Transverse colon (tissue), 4 donors: ENCODE results near the gene NAT14. TPM values are rescaled to one million over a fixed set of nuclear protein-coding genes. Genes with fewer than 3 reads are reported as not detected.

Source experiments
- DNase-seq: peaks from one replicate; pipeline ENCODE4 v3.0.0-alpha.2; 2019
- H3K27ac ChIP-seq, 4 donors: fragments of 200-600 bp; sonication (generic); 2 replicates each; pipeline ENCODE4 v1.5.1; 2016 to 2018; ENCODE audit warnings: inconsistent platforms in 4 of 4
- H3K27me3 ChIP-seq: fragments of 200-600 bp; sonication (generic); 2 replicates; pipeline ENCODE4 v1.5.1; 2017; ENCODE audit warnings: inconsistent platforms
- H3K36me3 ChIP-seq, 4 donors: fragments of 200-600 bp; sonication (generic); 2 replicates each; pipeline ENCODE4 v1.5.1; 2017 to 2019; ENCODE audit warnings: inconsistent platforms in 4 of 4
- H3K4me1 ChIP-seq, 4 donors: fragments of 200-600 bp; sonication (generic); 2 replicates each; pipeline ENCODE4 v1.5.1; 2017 to 2020; ENCODE audit warnings: inconsistent platforms in 4 of 4
- H3K4me3 ChIP-seq, 4 donors: fragments of 200-600 bp; sonication (generic); 1 replicate in 1 of 4; 2 replicates in 3 of 4; pipeline versions ENCODE4 v1.5.1 to v1.6.1; 2017 to 2019; ENCODE audit warnings: inconsistent platforms in 4 of 4
- H3K9me3 ChIP-seq, 2 donors: fragments of 200-600 bp; sonication (generic); 2 replicates each; pipeline ENCODE4 v1.5.1; 2017 to 2019; ENCODE audit warnings: inconsistent platforms in 2 of 2
- CTCF ChIP-seq, 5 experiments: fragments of 200-600 bp in 3 of 5; fragments of 450-650 bp in 2 of 5; sonication (generic) in 3 of 5; IDR thresholded peaks; 1 replicate in 2 of 5; 2 replicates in 3 of 5; pipeline ENCODE4 v1.5.1; 2016 to 2017; ENCODE audit warnings: antibody characterized with exemption in 5 of 5, inconsistent platforms in 3 of 5, mild to moderate bottlenecking in 2 of 5, moderate library complexity in 1 of 5
- EP300 ChIP-seq: sonication (generic); formaldehyde crosslinking; IDR thresholded peaks from one replicate; pipeline ENCODE4 v1.6.1; 2017; ENCODE audit warnings: antibody characterized with exemption, low read depth
- POLR2A ChIP-seq: fragments of 450-650 bp; IDR thresholded peaks from one replicate; pipeline ENCODE4 v1.6.1; 2016; ENCODE audit warnings: antibody characterized with exemption, mild to moderate bottlenecking, moderate library complexity
- POLR2AphosphoS5 ChIP-seq, 3 donors: sonication (generic); formaldehyde crosslinking; IDR thresholded peaks; one replicate each; pipeline ENCODE4 v1.6.1; 2016; ENCODE audit warnings: antibody characterized with exemption in 3 of 3
- WGBS, 2 donors: methylation state at CpG; one replicate each; pipeline ENCODE4 v1.1.5; 2018; ENCODE audit warnings: low coverage in 1 of 2; 5-methylcytosine and 5-hydroxymethylcytosine counted together
- in situ Hi-C, 4 donors: fragments of 200-750 bp; cut with MboI; loops; one replicate each; pipeline versions ENCODE4 v1.15.0 to v1.15.1; 2017; ENCODE audit warnings: low sequenced_read_pairs in 3 of 4, low pct_ligation_motif_present in 1 of 4, low pct_unique_long_range_greater_than_20kb in 1 of 4
- intact Hi-C: fragments of 100-400 bp; cut with DNase I; formaldehyde crosslinking; loops from one replicate; pipeline ENCODE4 v1.15.1; 2023; ENCODE audit warnings: low total_unique reads
- total RNA-seq, 4 donors: library from RNA; depleted of rRNA; stranded (reverse); fragments of >200 nt; gene quantifications; one replicate each; pipeline ENCODE4 v1.1.0, GENCODE V29; 2016

The NAT14 gene
- total RNA-seq, 4 donors from 2014 or later, result 2.1 to 2.7 TPM; not detected in 2

GRCh38 chr19:55492362-55492944, 7.5 kb downstream of the NAT14 start:
- H3K4me3 ChIP-seq, result no peak overlapping the region
- H3K4me1 ChIP-seq, result peaks cover 5 to 24% (median 13%) of the 10 kb centered on the region in 4 donors
- H3K27ac ChIP-seq, result peak overlapping the region in 2 of 4 donors; percentile 85 to 94
- peaks cover 18% of the 10 kb centered on the region for H3K27me3 ChIP-seq
- WGBS, 2 donors, result 34 to 52% methylated on average over 3 to 12 of the region's 12 CpGs
- H3K36me3 ChIP-seq, result no peaks in the 10 kb centered on the region
- no peaks in the 10 kb centered on the region for H3K9me3 ChIP-seq
- DNase-seq, result no peak
- intact Hi-C loops (no loop called here), in situ Hi-C loops (loop anchor here in 1 of 4 donors (10.0 kb wide), 1 partner anchor 358 kb away; no protein-coding TSS in a partner anchor)
- TF ChIP-seq EP300 (no peak), CTCF (IDR thresholded peaks at IDR 0.05) (no peak), POLR2A (no peak), POLR2AphosphoS5 (IDR thresholded peaks at IDR 0.05) (no peak)

- Histone ChIP-seq H3K27me3 (peaks cover 18% of the 10 kb centered on the region), H3K27ac (peak overlapping the region; percentile 42 to 85 (median 62)), H3K4me3 (peak overlapping the region in 1 of 4 donors; percentile 14), H3K4me1 (peaks cover 0 to 18% (median 8%) of the 10 kb centered on the region in 4 donors), H3K36me3 (no peaks in the 10 kb centered on the region), H3K9me3 (no peaks in the 10 kb centered on the region)
- TF ChIP-seq POLR2AphosphoS5 (IDR thresholded peaks at IDR 0.05) (no peak), EP300 (no peak), CTCF (IDR thresholded peaks at IDR 0.05) (no peak), POLR2A (no peak)
- intact Hi-C loops (no loop called here), in situ Hi-C loops (loop anchor here in 1 of 4 donors (10.0 kb wide), 1 partner anchor 358 kb away; no protein-coding TSS in a partner anchor)
- no peak for DNase-seq
- WGBS, 2 donors, result 68% methylated on average over 18 of the region's 18 CpGs; no CpG with 5 or more reads in 1 of the 2 donors
These were observed 8.2 kb downstream of the NAT14 start for GRCh38 chr19:55493052-55493644.

- in situ Hi-C loops (loop anchor here in 1 of 4 donors (10.0 kb wide), 1 partner anchor 359 kb away; no protein-coding TSS in a partner anchor), intact Hi-C loops (no loop called here)
- WGBS, 2 donors, result 47% methylated on average over 17 of the region's 38 CpGs; no CpG with 5 or more reads in 1 of the 2 donors
- TF ChIP-seq POLR2A, result no peak
- TF ChIP-seq EP300, result no peak
- TF ChIP-seq POLR2AphosphoS5 (IDR thresholded peaks at IDR 0.05), result no peak
- TF ChIP-seq CTCF (IDR thresholded peaks at IDR 0.05), result no peak
- no peak for DNase-seq
- Histone ChIP-seq H3K4me3 (peak overlapping the region in 1 of 4 donors; percentile 14), H3K27me3 (peaks cover 18% of the 10 kb centered on the region), H3K36me3 (no peaks in the 10 kb centered on the region), H3K9me3 (no peaks in the 10 kb centered on the region), H3K4me1 (peaks cover 0 to 14% (median 7%) of the 10 kb centered on the region in 4 donors), H3K27ac (peak overlapping the region; percentile 42 to 85 (median 62))
These were observed 8.7 kb downstream of the NAT14 start for GRCh38 chr19:55493645-55494171.

GRCh38 chr19:55494172-55494761, 9.3 kb downstream of the NAT14 start:
- peak overlapping the region; percentile 42 to 85 (median 62) for H3K27ac ChIP-seq
- in situ Hi-C loops (loop anchor here in 1 of 4 donors (10.0 kb wide), 1 partner anchor 359 kb away; no protein-coding TSS in a partner anchor), intact Hi-C loops (no loop called here)
- no peak for DNase-seq
- no peaks in the 10 kb centered on the region for H3K9me3 ChIP-seq
- peaks cover 0 to 14% (median 5%) of the 10 kb centered on the region in 4 donors for H3K4me1 ChIP-seq
- no peaks in the 10 kb centered on the region for H3K36me3 ChIP-seq
- H3K4me3 ChIP-seq, result peak overlapping the region in 1 of 4 donors; percentile 14
- TF ChIP-seq POLR2AphosphoS5 (IDR thresholded peaks at IDR 0.05) (no peak), EP300 (no peak), POLR2A (no peak), CTCF (IDR thresholded peaks at IDR 0.05) (no peak)
- H3K27me3 ChIP-seq, result peaks cover 14% of the 10 kb centered on the region
- WGBS, 2 donors, result 50 to 80% methylated on average over 1 to 22 of the region's 22 CpGs
